NOMO-1 (cell line): Measurements from ENCODE around the gene COLEC12.
"Not testable (repeated sequence)": the region's sequence is repeated elsewhere in the genome, so short reads cannot be mapped to it uniquely, and the experiment has no call there.

Experiments used
- DNase-seq, 2 experiments: peaks; one replicate each; lab custom pipeline; 2025; ENCODE audit not compliant: unreplicated experiment in 2 of 2; lab: John Stamatoyannopoulos, UW

The COLEC12 gene

GRCh38 chr18:295756-296490, 204.6 kb downstream of the COLEC12 start:
- DNase-seq, result no peak

- DNase-seq, result no peak
These were observed 205.9 kb downstream of the COLEC12 start for GRCh38 chr18:294566-294965.

- DNase-seq, result no peak
These were observed 207.0 kb downstream of the COLEC12 start for GRCh38 chr18:293536-293935.

- no peak for DNase-seq
These were observed 208.2 kb downstream of the COLEC12 start for GRCh38 chr18:292271-292670.

GRCh38 chr18:289970-290369, 210.5 kb downstream of the COLEC12 start:
- DNase-seq, result not testable (repeated sequence)

- DNase-seq, result no peak
These were observed 211.5 kb downstream of the COLEC12 start for GRCh38 chr18:289026-289425.

GRCh38 chr18:286515-287310, 213.8 kb downstream of the COLEC12 start:
- peak in 1 of 2 experiments; percentile 9 for DNase-seq

GRCh38 chr18:285817-286216, 214.7 kb downstream of the COLEC12 start:
- DNase-seq, result no peak

- no peak for DNase-seq
These were observed 225.0 kb downstream of the COLEC12 start for GRCh38 chr18:275486-275885.

- DNase-seq, result no peak
These were observed 226.2 kb downstream of the COLEC12 start for GRCh38 chr18:274313-274712.

GRCh38 chr18:273525-273924, 227.0 kb downstream of the COLEC12 start:
- no peak for DNase-seq

- DNase-seq, result no peak
These were observed 227.9 kb downstream of the COLEC12 start for GRCh38 chr18:272650-273049.

GRCh38 chr18:269480-270095, 230.9 kb downstream of the COLEC12 start:
- no peak for DNase-seq

GRCh38 chr18:267688-268552, 232.6 kb downstream of the COLEC12 start, which contains the start of gene THOC1:
THOC1 (minus strand) TSS chr18:268047; CDS start chr18:268019, 28 bp downstream.
- peak; percentile 88 to 90 for DNase-seq

- DNase-seq, result peak; percentile 50 to 56
These were observed 233.2 kb downstream of the COLEC12 start for GRCh38 chr18:267380-267687.
